Hepatic stellate cell (primary cell): ENCODE results near the gene SHISA5.

Experiments used
- DNase-seq: peaks from one replicate; pipeline ENCODE4 v3.0.0; 2011; ENCODE audit warnings: low spot score

SHISA5 gene

GRCh38 chr3:48430708-48431101, 73.3 kb downstream of the SHISA5 start:
- no peak for DNase-seq

GRCh38 chr3:48429960-48430707, 73.8 kb downstream of the SHISA5 start, which contains the start of gene PLXNB1:
Gene PLXNB1, minus strand, starts transcription at chr3:48430086. Its CDS starts 5,475 bp downstream, at chr3:48424611.
- DNase-seq, result no peak

GRCh38 chr3:48429317-48429959, 74.5 kb downstream of the SHISA5 start:
- DNase-seq, result peak; percentile 76

GRCh38 chr3:48428572-48429316, 75.2 kb downstream of the SHISA5 start:
- DNase-seq, result peak; percentile 53

- DNase-seq, result no peak
Measured at GRCh38 chr3:48428088-48428571, 75.8 kb downstream of the SHISA5 start.

GRCh38 chr3:48427630-48427962, 76.4 kb downstream of the SHISA5 start:
- DNase-seq, result no peak

GRCh38 chr3:48426944-48427629, 76.9 kb downstream of the SHISA5 start:
- no peak for DNase-seq

GRCh38 chr3:48426401-48426909, 77.5 kb downstream of the SHISA5 start:
- no peak for DNase-seq

- DNase-seq, result no peak
Measured at GRCh38 chr3:48425281-48425812, 78.6 kb downstream of the SHISA5 start.

- no peak for DNase-seq
Measured at GRCh38 chr3:48423883-48424695, 79.9 kb downstream of the SHISA5 start.

- no peak for DNase-seq
Measured at GRCh38 chr3:48423241-48423882, 80.6 kb downstream of the SHISA5 start.

GRCh38 chr3:48422681-48423080, 81.3 kb downstream of the SHISA5 start:
- no peak for DNase-seq

- no peak for DNase-seq
Measured at GRCh38 chr3:48422272-48422671, 81.7 kb downstream of the SHISA5 start.

GRCh38 chr3:48420561-48420960, 83.4 kb downstream of the SHISA5 start:
- DNase-seq, result no peak

GRCh38 chr3:48419597-48419996, 84.4 kb downstream of the SHISA5 start:
- DNase-seq, result no peak

GRCh38 chr3:48419149-48419548, 84.8 kb downstream of the SHISA5 start:
- DNase-seq, result no peak

GRCh38 chr3:48418651-48419050, 85.3 kb downstream of the SHISA5 start:
- no peak for DNase-seq

GRCh38 chr3:48418140-48418539, 85.8 kb downstream of the SHISA5 start:
- no peak for DNase-seq
